Calu3 (cell line): ENCODE data around the gene MYL6. TPM values are rescaled to one million over a fixed set of nuclear protein-coding genes. Genes with fewer than 3 reads are reported as not detected.
A peak's percentile ranks its signal among the peaks of the same experiment; 100 is the strongest.
"Not testable (repeated sequence)": the region's sequence is repeated elsewhere in the genome, so short reads cannot be mapped to it uniquely, and the experiment has no call there.

Source experiments
- BruUV-seq: library from RNA; stranded (reverse); fragments of 400-500 nt; replicated peaks from 2 replicates; lab custom pipeline; 2021; lab: Mats Ljungman, UMichigan
- CTCF ChIA-PET: fragments of 300-600 bp; sonication (Branson Sonifier 250); formaldehyde crosslinking; loops from one replicate; lab custom pipeline; 2022; ENCODE audit warnings: antibody characterized with exemption; lab: Charles Lee
- DNase-seq: peaks from one replicate; pipeline ENCODE4 v3.0.0; 2022
- H3K27ac Mint-ChIP-seq: one replicate; pipeline ENCODE4 v1.8.0; 2022; ENCODE audit warnings: mixed read lengths; ENCODE audit not compliant: unreplicated experiment
- H3K27me3 Mint-ChIP-seq: one replicate; pipeline ENCODE4 v1.8.0; 2022; ENCODE audit warnings: mixed read lengths; ENCODE audit not compliant: unreplicated experiment
- H3K36me3 Mint-ChIP-seq: one replicate; pipeline ENCODE4 v1.8.0; 2022; ENCODE audit warnings: mild to moderate bottlenecking, moderate library complexity, mixed read lengths; ENCODE audit not compliant: insufficient read depth, unreplicated experiment
- H3K4me1 Mint-ChIP-seq: one replicate; pipeline ENCODE4 v1.8.0; 2022; ENCODE audit warnings: mild to moderate bottlenecking, low read depth, mixed read lengths; ENCODE audit not compliant: unreplicated experiment
- H3K4me3 Mint-ChIP-seq: one replicate; pipeline ENCODE4 v1.8.0; 2022; ENCODE audit warnings: mild to moderate bottlenecking, low read depth, moderate library complexity, mixed read lengths; ENCODE audit not compliant: unreplicated experiment
- H3K9me3 Mint-ChIP-seq: one replicate; pipeline ENCODE4 v1.8.0; 2022; ENCODE audit warnings: low read depth, mixed read lengths; ENCODE audit not compliant: unreplicated experiment
- CTCF ChIP-seq: fragments of 200-600 bp; IDR thresholded peaks from one replicate; pipeline ENCODE4 v1.8.0; 2022; ENCODE audit warnings: antibody characterized with exemption; ENCODE audit not compliant: unreplicated experiment
- intact Hi-C: fragments of 100-400 bp; cut with micrococcal nuclease; formaldehyde crosslinking; loops from one replicate; pipeline ENCODE4 v1.10.0; 2022; ENCODE audit not compliant: unreplicated experiment
- total RNA-seq: library from RNA; stranded (reverse); gene quantifications from 2 replicates; pipeline ENCODE4 v1.2.3, GENCODE V29; 2022

MYL6 gene
- total RNA-seq, 1 experiment from 2014 or later, result 1,130 TPM

- peak within 1 kb of the TSS; percentile 100 for H3K27ac Mint-ChIP-seq
- H3K36me3 Mint-ChIP-seq, result peaks cover 72% of the 10 kb centered on the region
Measured at GRCh38 chr12:56116267-56117081, 41.7 kb upstream of the MYL6 start, which contains the start of gene RPL41. Gene RPL41 (plus strand): TSS chr12:56116633.

GRCh38 chr12:56117082-56117706 lies 41.0 kb upstream of the MYL6 start:
- TSS peak; percentile 97 for BruUV-seq
- peak overlapping the region; percentile 97 for H3K4me3 Mint-ChIP-seq
- CTCF ChIA-PET, result interaction anchor here (1.4 to 3.3 kb wide), 3 partner anchors 9 to 72 kb away, joined by 4 to 53 read pairs (median 16); partner anchors contain the start of genes ESYT1 and SMARCC2
- not testable (repeated sequence) for H3K9me3 Mint-ChIP-seq, H3K27me3 Mint-ChIP-seq, DNase-seq
- peak overlapping the region; percentile 100 for H3K27ac Mint-ChIP-seq
- intact Hi-C loops, result loop anchor here (5.0 kb wide), 2 partner anchors 40 to 70 kb away; partner anchors contain the start of gene MYL6
- peaks cover 67% of the 10 kb centered on the region for H3K36me3 Mint-ChIP-seq
- peaks cover 17% of the 10 kb centered on the region for H3K4me1 Mint-ChIP-seq

More at GRCh38 chr12:56116267-56117081, 41.7 kb upstream of the MYL6 start, which contains the start of gene RPL41:
- Mint-ChIP-seq H3K4me1 (peaks cover 17% of the 10 kb centered on the region), H3K27me3 (no peaks in the 10 kb centered on the region), H3K9me3 (no peaks in the 10 kb centered on the region), H3K4me3 (peak within 1 kb of the TSS; percentile 97)
- CTCF ChIA-PET, result interaction anchor here (0.6 to 1.5 kb wide), 3 partner anchors 12 to 72 kb away, joined by 4 to 9 read pairs (median 4); partner anchors contain the start of gene PA2G4
- TF ChIP-seq CTCF, result no peak
- intact Hi-C loops, result loop anchor here (5.0 kb wide), 2 partner anchors 41 to 69 kb away; partner anchors contain the start of gene MYL6
- BruUV-seq, result no TSS peak
- peak; percentile 96 for DNase-seq

- Mint-ChIP-seq H3K4me1 (peaks cover 17% of the 10 kb centered on the region), H3K27ac (peak within 1 kb of the TSS; percentile 100), H3K27me3 (no peaks in the 10 kb centered on the region), H3K9me3 (no peaks in the 10 kb centered on the region), H3K36me3 (peaks cover 59% of the 10 kb centered on the region), H3K4me3 (peak within 1 kb of the TSS; percentile 97)
- BruUV-seq, result no TSS peak
- CTCF ChIA-PET, result interaction anchor here (0.6 to 3.3 kb wide), 18 partner anchors 8 to 376 kb away, joined by 3 to 53 read pairs (median 3); partner anchors contain the start of genes ANKRD52, ESYT1, MYL6 and PA2G4
- intact Hi-C loops, result loop anchor here (2.0 to 5.0 kb wide), 5 partner anchors 39 to 183 kb away; partner anchors contain the start of genes CS, MYL6, SMARCC2 and SUOX
- peak; percentile 21 for TF ChIP-seq CTCF
- peak; percentile 99 for DNase-seq
Measured at GRCh38 chr12:56117778-56118687, 40.1 kb upstream of the MYL6 start, which contains the start of gene ZC3H10. Gene ZC3H10 (plus strand): TSS chr12:56118266. CDS start chr12:56120563, 2,297 bp downstream.

- Mint-ChIP-seq H3K27me3 (no peaks in the 10 kb centered on the region), H3K27ac (peak overlapping the region; percentile 100), H3K4me3 (peak overlapping the region; percentile 97), H3K9me3 (no peaks in the 10 kb centered on the region), H3K4me1 (peaks cover 17% of the 10 kb centered on the region), H3K36me3 (peaks cover 57% of the 10 kb centered on the region)
- no peak for TF ChIP-seq CTCF
- intact Hi-C loops, result loop anchor here (1.0 to 5.0 kb wide), 6 partner anchors 38 to 182 kb away; partner anchors contain the start of genes CS, MYL6, NABP2 and SMARCC2
- CTCF ChIA-PET, result interaction anchor here (0.6 to 3.3 kb wide), 16 partner anchors 8 to 395 kb away, joined by 3 to 53 read pairs (median 4); partner anchors contain the start of genes ESYT1, MYL6, PA2G4 and RAB5B
- BruUV-seq, result no TSS peak
- no peak for DNase-seq
Measured at GRCh38 chr12:56118688-56119357, 39.3 kb upstream of the MYL6 start.
